GM20000 (cell line): ENCODE data around the gene LAGE3.

ENCODE experiments used
- DNase-seq: peaks from one replicate; pipeline ENCODE4 v3.0.0; 2012; ENCODE audit warnings: low spot score
- TF ChIP-seq, protein P1 (sequence below): IDR thresholded peaks from 2 replicates; pipeline ENCODE4 v1.5.1; 2012; ENCODE audit warnings: mild to moderate bottlenecking, control low read depth; ENCODE audit errors: extremely low read depth, missing control alignments

LAGE3 gene

DNA sequence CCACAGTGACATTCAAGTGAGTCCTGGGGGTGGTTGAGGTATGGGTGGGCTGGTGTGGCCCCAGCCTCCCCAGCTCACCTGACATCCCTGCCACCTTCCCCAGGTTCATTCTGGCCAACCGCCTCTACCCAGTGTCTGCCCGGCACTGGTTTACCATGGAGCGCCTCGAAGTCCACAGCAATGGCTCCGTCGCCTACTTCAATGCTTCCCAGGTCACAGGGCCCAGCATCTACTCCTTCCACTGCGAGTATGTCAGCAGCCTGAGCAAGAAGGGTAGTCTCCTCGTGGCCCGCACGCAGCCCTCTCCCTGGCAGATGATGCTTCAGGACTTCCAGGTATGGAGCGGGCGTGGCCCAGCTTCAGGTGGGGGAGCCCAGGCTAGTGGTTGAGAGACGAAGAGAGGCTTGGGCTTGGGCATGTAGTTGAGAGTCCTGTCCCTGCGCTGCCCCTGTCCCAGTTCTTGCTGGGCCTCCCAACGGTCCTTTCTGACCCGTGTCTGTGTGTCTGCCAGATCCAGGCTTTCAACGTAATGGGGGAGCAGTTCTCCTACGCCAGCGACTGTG, 43.8 kb downstream of the LAGE3 start:
- no peak for DNase-seq
- TF ChIP-seq, protein P1, sequence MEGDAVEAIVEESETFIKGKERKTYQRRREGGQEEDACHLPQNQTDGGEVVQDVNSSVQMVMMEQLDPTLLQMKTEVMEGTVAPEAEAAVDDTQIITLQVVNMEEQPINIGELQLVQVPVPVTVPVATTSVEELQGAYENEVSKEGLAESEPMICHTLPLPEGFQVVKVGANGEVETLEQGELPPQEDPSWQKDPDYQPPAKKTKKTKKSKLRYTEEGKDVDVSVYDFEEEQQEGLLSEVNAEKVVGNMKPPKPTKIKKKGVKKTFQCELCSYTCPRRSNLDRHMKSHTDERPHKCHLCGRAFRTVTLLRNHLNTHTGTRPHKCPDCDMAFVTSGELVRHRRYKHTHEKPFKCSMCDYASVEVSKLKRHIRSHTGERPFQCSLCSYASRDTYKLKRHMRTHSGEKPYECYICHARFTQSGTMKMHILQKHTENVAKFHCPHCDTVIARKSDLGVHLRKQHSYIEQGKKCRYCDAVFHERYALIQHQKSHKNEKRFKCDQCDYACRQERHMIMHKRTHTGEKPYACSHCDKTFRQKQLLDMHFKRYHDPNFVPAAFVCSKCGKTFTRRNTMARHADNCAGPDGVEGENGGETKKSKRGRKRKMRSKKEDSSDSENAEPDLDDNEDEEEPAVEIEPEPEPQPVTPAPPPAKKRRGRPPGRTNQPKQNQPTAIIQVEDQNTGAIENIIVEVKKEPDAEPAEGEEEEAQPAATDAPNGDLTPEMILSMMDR = no peak

GRCh38 chrX:154434394-154435168, 44.5 kb downstream of the LAGE3 start:
- TF ChIP-seq, protein P1 = no peak
- DNase-seq = no peak

- DNase-seq = no peak
- TF ChIP-seq, protein P1 = no peak
Observed at GRCh38 chrX:154433605-154434004, 45.5 kb downstream of the LAGE3 start.

GRCh38 chrX:154432210-154432609, 46.9 kb downstream of the LAGE3 start:
- TF ChIP-seq, protein P1 = no peak
- no peak for DNase-seq

- DNase-seq = no peak
- TF ChIP-seq, protein P1 = no peak
Observed at GRCh38 chrX:154431341-154431740, 47.7 kb downstream of the LAGE3 start.

- no peak for DNase-seq
- TF ChIP-seq, protein P1 = no peak
Observed at GRCh38 chrX:154430916-154431315, 48.2 kb downstream of the LAGE3 start.

GRCh38 chrX:154430479-154430878, 48.6 kb downstream of the LAGE3 start:
- TF ChIP-seq, protein P1 = no peak

More at GRCh38 chrX:154430479-154430878, 48.6 kb downstream of the LAGE3 start:
- no peak for DNase-seq
